Urothelium cell line (cell line): ENCODE results near the gene DNASE2.
A peak's percentile ranks its signal among the peaks of the same experiment; 100 is the strongest.

Source experiments
- DNase-seq: peaks from one replicate; pipeline ENCODE4 v3.0.0; 2011; ENCODE audit warnings: low spot score, mixed read lengths
- FAIRE-seq: peaks from 2 replicates; lab custom pipeline; 2011; peaks lifted over from hg19 to GRCh38; lab: Jason Lieb, UNC

DNASE2 gene

DNA sequence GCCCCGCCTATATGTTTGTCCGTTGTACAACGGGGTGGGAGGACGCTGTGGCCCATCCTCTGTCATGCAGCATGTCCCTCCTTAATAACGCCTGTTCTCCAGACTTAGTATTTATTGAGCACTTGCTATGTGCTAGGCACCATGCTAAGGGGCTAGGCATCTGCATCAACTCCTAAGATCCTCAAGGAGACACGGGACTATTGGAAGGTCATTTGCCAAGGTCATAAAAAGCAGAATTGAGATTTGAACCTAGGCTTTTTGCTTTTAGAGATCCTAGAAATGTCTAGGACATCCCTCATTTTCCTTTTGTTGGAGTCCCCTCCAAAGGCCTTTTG lies 44.8 kb downstream of the DNASE2 start:
- no peak for FAIRE-seq
- no peak for DNase-seq

- no peak for FAIRE-seq
- DNase-seq = no peak
These were observed 46.1 kb downstream of the DNASE2 start for GRCh38 chr19:12834976-12835757.

- no peak for FAIRE-seq
- DNase-seq = no peak
These were observed 46.7 kb downstream of the DNASE2 start, which contains the start of gene RTBDN for GRCh38 chr19:12834566-12834943. Gene RTBDN, minus strand, starts transcription at chr19:12834579. Its CDS starts 4,600 bp downstream, at chr19:12829979.

DNA sequence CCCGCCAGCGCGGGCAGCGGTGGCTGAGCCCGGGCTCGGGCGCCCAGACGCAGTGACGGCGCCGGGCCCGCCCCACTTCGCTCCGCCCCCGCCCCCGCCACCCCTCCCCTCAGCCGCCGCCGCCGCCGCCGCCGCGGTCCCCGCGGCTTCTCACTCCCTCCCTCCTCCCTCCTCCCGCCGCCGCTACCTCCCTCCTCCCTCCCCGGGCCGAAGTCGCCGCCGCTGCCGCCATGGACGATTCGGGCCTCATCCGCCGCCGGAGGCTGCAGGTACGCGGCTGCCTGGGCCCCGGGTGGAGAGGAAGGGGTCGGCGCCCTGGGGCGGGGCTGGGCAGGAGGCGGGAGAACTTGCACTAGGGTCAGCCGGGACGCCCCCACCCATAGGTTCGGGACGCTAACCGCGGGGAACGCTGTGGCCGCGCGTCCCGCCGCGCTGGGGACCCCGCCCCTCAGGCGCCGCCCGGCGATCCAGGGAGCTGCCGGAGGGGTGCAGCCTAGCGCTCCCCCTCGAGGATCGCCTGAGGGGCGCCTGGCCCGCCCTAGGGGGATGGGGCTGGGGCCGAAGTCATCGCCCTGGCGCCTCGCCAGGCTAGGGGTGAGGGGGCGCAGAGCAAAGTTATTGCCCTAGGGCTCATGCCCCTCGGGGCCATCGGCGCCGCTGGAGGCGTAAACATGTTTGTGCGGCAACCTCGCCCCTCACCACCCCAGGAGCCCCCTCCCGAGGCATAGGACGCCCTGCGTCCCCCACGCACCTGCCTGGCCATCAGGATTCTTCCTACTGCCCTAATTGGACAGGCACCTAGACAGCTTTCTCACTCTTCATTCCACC lies 47.3 kb downstream of the DNASE2 start:
- FAIRE-seq (no peak), DNase-seq (peak; percentile 82)

- FAIRE-seq (no peak), DNase-seq (no peak)
These were observed 47.9 kb downstream of the DNASE2 start for GRCh38 chr19:12833418-12833737.

DNA sequence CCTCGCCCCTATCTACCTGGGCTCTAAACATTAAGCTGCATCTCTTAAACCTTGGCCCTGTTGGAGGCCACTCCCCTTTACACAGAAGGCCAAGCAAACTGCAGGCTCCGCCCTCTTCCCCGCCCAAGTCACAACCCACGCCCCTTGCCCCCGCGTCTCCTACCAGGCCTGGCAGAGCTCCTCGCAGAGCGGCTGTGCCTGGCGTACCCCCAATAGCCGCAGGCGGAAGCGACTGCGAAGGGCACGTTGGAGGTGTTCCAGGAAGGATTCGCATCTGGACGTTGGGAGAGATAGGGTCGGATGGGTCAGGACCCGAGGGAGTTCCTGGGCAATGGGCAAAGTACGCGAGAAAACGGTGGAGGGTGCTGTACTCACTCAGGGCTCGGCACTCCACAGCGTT lies 52.8 kb downstream of the DNASE2 start:
- DNase-seq = no peak
- FAIRE-seq = no peak

DNA sequence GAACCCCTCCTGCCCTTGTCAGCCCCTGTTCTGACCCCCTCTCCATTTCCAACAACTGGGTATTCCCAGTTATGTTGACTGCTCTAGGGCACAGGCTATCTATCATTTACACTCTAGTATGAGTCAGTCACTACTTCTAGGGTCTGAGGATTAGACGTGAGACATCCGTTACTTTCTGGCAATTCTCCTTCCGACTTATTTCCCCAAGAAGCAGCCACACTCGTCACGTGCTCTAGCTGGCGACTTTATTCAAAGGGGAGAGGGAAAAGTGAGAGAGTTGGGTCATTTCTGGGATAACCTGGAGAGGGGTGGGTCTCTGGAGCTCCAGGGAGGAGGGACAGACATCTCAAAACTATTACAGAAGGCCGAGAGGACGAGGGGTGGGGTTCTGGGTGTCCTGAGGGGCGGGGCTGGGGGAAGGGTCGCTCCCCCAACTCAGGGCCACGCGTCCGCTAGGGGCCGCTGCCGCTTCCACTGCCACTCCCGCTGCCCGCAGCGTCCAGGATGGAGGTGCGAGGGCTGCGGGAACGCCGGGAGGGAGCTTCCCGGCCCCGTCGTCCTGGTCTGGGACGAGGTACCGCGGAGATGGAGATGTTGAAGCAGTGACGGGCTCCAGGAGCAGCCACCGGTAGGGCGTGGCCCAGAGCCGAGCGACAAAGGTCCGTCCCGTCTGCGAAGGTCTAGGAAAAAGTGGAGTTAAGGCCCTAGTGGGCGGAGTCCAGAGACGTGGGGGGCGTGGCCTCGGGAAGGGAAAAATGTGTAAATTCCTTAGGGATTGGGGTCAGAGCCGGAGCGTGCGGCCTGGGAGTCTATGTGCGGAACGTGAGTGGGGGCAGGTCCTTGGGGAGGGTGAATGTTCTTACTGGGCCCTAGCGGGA lies 55.8 kb downstream of the DNASE2 start:
- DNase-seq = peak; percentile 69
- FAIRE-seq = no peak
